Jurkat, Clone E6-1 (cell line): ENCODE measurements around the gene GALNT10.

Experiments used
- DNase-seq: peaks from one replicate; pipeline ENCODE4 v3.0.0-alpha.2; 2011; ENCODE audit warnings: low read depth, low spot score
- H3K4me3 ChIP-seq: 2 replicates; pipeline ENCODE4 v1.5.1; 2011; ENCODE audit warnings: mild to moderate bottlenecking, low read length, control low read depth, moderate library complexity

The GALNT10 gene

GRCh38 chr5:154222414-154222813, 31.9 kb downstream of the GALNT10 start:
- DNase-seq = no peak
- H3K4me3 ChIP-seq = no peak overlapping the region

DNA sequence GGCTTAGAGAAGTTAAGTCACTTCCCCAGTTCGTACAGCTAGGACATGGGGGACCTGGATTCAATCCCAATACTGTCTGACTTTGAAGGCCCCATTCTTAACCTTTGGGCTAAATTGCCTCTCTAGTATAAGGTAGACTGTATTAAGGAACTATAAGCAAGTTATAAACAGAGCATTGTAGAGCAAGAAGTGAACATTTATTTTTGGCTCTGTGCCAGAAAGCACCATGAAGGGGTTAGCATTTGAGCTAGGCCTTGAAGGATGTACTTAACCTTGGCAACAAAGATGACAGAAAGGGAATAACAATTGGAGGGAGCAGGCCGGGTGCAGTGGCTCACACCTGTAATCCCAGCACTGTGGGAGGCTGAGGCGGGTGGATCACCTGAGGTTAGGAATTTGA, 32.8 kb downstream of the GALNT10 start:
- H3K4me3 ChIP-seq = no peak overlapping the region
- DNase-seq = no peak

- DNase-seq = no peak
- H3K4me3 ChIP-seq = no peak overlapping the region
These were observed 36.6 kb downstream of the GALNT10 start for GRCh38 chr5:154227090-154227489.

- no peak overlapping the region for H3K4me3 ChIP-seq
These were observed 38.2 kb downstream of the GALNT10 start for GRCh38 chr5:154228696-154229095.

GRCh38 chr5:154230526-154230925, 40.0 kb downstream of the GALNT10 start:
- no peak for DNase-seq
- H3K4me3 ChIP-seq = no peak overlapping the region

More at GRCh38 chr5:154228696-154229095, 38.2 kb downstream of the GALNT10 start:
- no peak for DNase-seq

GRCh38 chr5:154234551-154234950, 44.0 kb downstream of the GALNT10 start:
- no peak for DNase-seq
- H3K4me3 ChIP-seq = no peak overlapping the region

DNA sequence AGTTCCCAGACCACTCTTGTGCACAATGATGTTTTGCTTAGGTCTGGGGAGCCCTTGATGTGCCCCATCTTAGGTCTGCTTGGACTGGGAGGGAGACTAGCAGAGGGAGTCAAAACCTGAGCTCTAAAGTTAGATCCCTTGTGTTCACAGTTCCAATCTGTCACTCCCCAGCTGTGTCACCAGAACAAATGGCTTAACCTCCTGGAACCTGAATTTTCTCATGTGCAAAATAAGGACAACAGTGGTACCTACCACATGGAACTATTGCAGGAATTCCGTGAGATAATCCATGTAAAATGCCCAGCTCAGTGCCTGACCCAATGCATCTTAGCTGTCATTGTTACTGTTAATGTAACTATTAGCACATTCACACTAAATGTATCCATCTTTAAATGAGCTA, 45.5 kb downstream of the GALNT10 start:
- no peak for DNase-seq
- no peak overlapping the region for H3K4me3 ChIP-seq

DNA sequence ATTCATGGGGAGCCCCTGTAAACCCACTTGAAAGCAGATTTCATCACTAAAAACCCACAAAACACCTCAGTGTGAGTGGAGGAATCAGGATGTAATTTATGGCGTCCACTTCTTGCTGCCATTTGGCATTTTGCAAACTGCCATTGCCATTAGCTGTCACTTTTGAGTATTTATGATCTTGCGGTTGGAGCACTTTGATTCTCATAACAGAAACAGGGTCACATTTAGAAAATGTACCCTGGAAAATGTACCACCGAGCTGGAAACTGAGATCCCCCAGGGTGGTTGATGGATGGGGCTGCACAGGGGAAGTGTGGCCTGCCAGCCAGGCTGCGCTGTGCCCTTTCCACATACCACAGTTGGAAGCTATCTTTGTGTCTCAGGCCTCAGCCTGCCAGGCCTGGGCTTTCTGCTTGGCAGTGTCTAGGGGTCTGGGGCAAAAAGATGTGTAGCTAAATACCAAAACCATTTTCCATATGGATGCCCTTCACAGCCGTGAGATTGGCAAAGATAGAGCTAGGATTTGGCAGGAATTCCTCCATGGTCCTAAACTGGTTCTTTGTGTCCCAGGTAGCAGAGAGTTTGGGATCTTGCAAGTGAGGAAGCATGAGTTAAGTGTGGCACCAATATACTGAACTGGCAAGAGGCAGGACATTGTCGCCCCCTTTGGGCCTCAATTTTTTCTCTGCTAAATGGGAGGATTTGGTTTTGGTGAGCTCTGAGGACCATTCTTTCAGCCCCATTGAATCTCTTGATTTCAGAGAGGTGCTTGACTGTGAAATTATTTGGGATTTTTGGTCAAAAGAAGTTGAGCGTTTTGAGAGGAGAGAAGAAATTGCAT, 46.2 kb downstream of the GALNT10 start:
- DNase-seq = no peak
- H3K4me3 ChIP-seq = no peak overlapping the region

DNA sequence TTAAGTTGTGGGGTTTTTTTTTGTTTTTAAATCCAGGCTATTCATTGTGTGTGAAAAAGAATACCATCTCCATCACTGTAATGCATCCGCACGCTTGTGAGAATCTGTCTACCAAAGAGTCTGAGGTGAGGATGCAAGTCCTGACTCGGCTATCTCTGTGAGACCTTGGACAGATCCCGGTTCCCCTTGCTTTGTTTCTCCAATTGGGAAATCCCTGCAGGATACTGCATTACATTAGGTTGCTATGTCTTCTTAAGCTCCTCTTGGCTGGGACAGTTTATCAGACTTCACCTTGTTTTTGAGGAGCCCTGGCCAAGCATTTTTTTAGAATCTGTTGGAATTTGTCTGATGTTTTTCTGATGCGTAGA, 46.8 kb downstream of the GALNT10 start:
- no peak for DNase-seq
- no peak overlapping the region for H3K4me3 ChIP-seq

DNA sequence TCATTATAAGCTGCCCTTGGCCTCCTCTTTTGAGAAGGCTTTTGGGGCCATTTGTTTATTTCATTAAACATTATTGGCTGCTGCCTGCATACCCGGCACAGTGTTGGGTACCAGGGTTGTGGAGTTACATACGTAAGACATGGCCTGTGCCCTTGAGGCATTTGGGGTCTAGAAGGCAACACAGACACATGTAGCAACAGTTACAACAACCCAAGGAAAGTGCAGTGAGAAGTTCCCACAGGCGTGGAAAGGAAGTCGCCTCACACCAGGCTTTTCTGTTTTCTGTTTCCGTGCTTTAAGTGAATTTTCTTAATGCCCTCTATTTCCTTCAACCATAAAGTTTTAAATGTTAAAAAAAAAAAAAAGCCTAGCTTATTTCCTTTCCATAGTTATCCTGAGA, 47.4 kb downstream of the GALNT10 start:
- DNase-seq = no peak
- no peak overlapping the region for H3K4me3 ChIP-seq

DNA sequence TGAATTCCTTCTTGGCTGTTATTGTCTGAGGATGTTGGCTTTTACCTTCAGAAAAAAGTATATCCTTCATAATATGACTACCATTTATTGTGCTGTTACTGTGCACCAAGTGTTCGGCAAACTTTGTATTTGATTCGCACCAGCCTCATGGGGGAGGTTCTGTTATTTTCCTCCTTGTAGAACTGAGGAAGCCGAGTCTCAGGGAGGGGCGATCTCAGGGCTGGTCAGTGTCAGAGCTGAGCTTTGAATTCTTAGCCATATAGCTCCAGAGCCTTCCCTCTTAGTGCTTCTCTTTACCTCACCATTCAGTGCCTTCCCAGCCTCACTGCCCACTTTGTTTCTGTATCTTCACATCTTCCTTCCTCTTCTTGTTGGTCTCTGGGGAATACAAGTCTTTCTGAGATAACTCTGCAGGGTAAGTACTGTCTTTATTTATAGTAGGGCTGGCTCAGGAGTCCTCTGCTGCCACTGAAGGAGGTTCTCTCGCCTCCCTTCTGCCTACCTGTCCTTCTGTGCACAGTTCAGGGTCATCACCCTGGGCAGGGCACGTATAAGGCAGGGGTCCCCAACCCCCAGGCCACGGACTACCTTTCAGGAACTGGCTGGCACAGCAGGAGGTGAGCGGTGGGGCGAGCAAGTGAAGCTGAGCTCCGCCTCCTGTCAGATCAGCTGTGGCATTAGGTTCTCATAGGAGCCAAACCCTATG, 48.4 kb downstream of the GALNT10 start:
- no peak for DNase-seq
- H3K4me3 ChIP-seq = no peak overlapping the region

DNA sequence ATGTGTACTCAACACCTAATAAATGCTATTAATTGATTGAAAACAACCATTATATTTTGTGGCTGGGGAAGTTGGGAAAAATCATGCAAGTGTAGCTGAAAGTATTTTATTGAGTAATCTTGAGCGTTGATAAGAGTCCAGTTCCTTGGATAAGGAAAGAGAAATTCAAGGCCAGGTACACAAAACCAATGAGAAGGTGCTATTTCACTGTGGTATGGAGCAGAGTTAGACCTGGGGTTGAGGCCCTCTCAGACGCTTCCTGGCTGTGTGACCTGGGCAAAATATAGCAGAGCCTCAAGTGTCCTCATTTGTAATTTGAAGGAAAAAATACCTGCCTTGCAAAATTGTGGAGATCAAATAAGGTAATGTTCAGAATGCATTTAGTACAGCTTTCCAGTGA, 50.1 kb downstream of the GALNT10 start:
- DNase-seq = no peak
- no peak overlapping the region for H3K4me3 ChIP-seq

- DNase-seq = no peak
- H3K4me3 ChIP-seq = no peak overlapping the region
These were observed 50.5 kb downstream of the GALNT10 start for GRCh38 chr5:154241021-154241420.

DNA sequence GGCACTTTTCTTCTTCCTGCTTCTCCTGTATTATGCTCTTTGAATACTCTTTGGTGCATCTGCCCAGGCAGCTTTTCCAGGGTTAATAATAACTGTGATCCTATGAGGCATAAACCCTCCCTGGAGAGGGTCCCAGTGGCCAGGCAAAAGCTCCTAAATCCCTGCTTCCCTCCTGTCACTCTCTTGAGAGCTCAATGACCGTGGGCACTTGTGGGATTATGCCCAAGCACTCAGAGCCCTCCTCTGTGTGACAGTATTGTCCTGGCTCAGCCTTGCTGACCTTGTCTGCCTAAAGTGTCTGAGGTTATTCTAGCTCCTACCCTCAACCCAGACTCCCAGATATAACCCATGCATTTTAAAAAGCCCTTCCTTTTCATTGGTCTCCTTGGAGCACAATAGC, 51.9 kb downstream of the GALNT10 start:
- no peak for DNase-seq
- no peak overlapping the region for H3K4me3 ChIP-seq

GRCh38 chr5:154242964-154243376, 52.4 kb downstream of the GALNT10 start:
- H3K4me3 ChIP-seq = no peak overlapping the region
- DNase-seq = no peak

- DNase-seq = no peak
- no peak overlapping the region for H3K4me3 ChIP-seq
These were observed 53.2 kb downstream of the GALNT10 start for GRCh38 chr5:154243736-154244135.

- DNase-seq = no peak
These were observed 53.9 kb downstream of the GALNT10 start for GRCh38 chr5:154244476-154244875.

DNA sequence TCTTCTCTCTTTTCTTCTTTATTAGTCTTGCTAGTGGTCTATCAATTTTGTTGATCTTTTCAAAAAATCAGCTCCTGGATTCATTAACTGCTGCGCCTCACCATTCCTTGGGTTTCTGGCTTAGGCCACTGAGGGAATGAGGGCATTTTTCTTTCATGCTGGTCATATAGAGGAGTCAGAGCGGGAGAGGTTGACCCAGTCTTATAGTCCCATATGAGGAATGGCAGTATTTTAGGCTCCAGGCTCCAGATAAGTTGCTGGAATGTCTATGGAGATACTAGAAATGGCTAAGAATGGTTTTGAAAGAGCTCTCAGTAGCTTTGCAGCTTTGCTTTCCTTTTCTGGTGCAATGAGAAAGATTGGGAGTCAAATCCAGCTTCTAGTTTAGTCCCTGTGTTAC, 58.2 kb downstream of the GALNT10 start:
- no peak for DNase-seq
- H3K4me3 ChIP-seq = no peak overlapping the region

More at GRCh38 chr5:154244476-154244875, 53.9 kb downstream of the GALNT10 start:
- H3K4me3 ChIP-seq = no peak overlapping the region

DNA sequence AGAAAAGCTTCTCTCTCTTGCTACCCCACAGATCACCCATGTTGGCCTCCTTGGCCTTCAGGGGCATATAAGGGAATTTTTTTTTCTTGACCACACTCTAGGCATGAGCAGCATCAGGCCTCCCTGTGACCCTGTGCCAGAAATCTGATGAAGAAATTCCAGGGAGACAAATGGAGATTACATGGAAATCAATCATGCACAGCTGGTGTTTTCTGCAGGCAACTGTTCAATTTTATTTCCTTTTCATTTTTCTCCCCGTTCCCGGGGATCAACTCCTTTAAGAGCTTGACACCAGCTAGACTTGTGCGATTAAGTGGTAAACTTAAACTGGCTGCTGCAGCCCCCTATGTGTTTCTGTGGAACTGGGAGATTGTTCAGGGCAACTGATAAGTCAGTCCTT, 59.3 kb downstream of the GALNT10 start:
- H3K4me3 ChIP-seq = no peak overlapping the region
- no peak for DNase-seq

GRCh38 chr5:154251529-154251928, 61.0 kb downstream of the GALNT10 start:
- DNase-seq = no peak
- H3K4me3 ChIP-seq = no peak overlapping the region

DNA sequence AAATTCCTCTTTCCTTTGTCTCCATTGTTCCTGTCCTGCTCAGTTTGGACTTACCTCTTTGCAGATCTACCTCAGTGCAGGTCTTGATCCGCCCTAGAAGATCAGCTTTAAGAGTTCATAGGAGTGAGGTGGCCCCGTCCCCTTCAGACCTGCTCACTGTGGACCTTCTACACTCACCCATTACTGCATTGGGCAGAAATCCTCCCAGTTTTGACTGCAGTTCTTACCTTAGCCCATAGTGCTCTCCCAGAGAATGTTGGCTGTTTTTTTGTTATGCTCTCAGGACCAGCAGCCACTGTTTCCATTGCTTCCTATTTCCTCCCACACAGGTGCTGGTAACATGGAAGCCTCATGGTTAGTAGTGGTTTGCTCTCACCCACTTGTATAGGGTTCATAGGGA, 63.3 kb downstream of the GALNT10 start:
- H3K4me3 ChIP-seq = no peak overlapping the region
- no peak for DNase-seq
